Stimulated activated CD4-positive, alpha-beta T cell treated with anti-CD3 and anti-CD28 coated beads, Interleukin-1b, Interleukin-23, amount 100 ng/mL, for 4 hours (primary cell): ENCODE measurements around the gene RXRA.

ENCODE experiments used
- DNase-seq, 2 donors: peaks; one replicate each; pipeline ENCODE4 v3.0.0-alpha.2; 2020; ENCODE audit warnings: low read depth in 2 of 2

The RXRA gene

GRCh38 chr9:134414900-134415425 lies 88.7 kb downstream of the RXRA start:
- no peak for DNase-seq

- no peak for DNase-seq
Measured at GRCh38 chr9:134416385-134417015, 90.2 kb downstream of the RXRA start.

- DNase-seq: no peak
Measured at GRCh38 chr9:134418354-134418753, 92.1 kb downstream of the RXRA start.

GRCh38 chr9:134419000-134419683 lies 92.9 kb downstream of the RXRA start:
- DNase-seq: no peak

- DNase-seq: no peak
Measured at GRCh38 chr9:134419684-134420076, 93.4 kb downstream of the RXRA start.

GRCh38 chr9:134420281-134420845 lies 94.1 kb downstream of the RXRA start:
- DNase-seq: no peak

GRCh38 chr9:134420974-134421432 lies 94.7 kb downstream of the RXRA start:
- no peak for DNase-seq

- no peak for DNase-seq
Measured at GRCh38 chr9:134421888-134422287, 95.6 kb downstream of the RXRA start.

GRCh38 chr9:134422301-134423090 lies 96.2 kb downstream of the RXRA start:
- no peak for DNase-seq

- DNase-seq: no peak
Measured at GRCh38 chr9:134423166-134423565, 96.9 kb downstream of the RXRA start.

GRCh38 chr9:134423749-134424148 lies 97.5 kb downstream of the RXRA start:
- DNase-seq: no peak

- DNase-seq: no peak
Measured at GRCh38 chr9:134424818-134425217, 98.6 kb downstream of the RXRA start.

GRCh38 chr9:134425401-134425800 lies 99.1 kb downstream of the RXRA start:
- no peak for DNase-seq

- DNase-seq: no peak
Measured at GRCh38 chr9:134425812-134426211, 99.6 kb downstream of the RXRA start.

- no peak for DNase-seq
Measured at GRCh38 chr9:134426436-134426835, 100.2 kb downstream of the RXRA start.

GRCh38 chr9:134427153-134427782 lies 101.0 kb downstream of the RXRA start:
- no peak for DNase-seq

GRCh38 chr9:134428559-134428958 lies 102.3 kb downstream of the RXRA start:
- DNase-seq: no peak

- DNase-seq: no peak
Measured at GRCh38 chr9:134429007-134429406, 102.8 kb downstream of the RXRA start.

- DNase-seq: no peak
Measured at GRCh38 chr9:134429481-134429880, 103.2 kb downstream of the RXRA start.

- no peak for DNase-seq
Measured at GRCh38 chr9:134431095-134431494, 104.8 kb downstream of the RXRA start.

- DNase-seq: no peak
Measured at GRCh38 chr9:134431626-134432025, 105.4 kb downstream of the RXRA start.

- no peak for DNase-seq
Measured at GRCh38 chr9:134432471-134432870, 106.2 kb downstream of the RXRA start.
